Neural progenitor cell (in vitro differentiated cells): ENCODE data around the gene FAF1.

Experiments used
- CTCF ChIP-seq: fragments of 200-600 bp; sonication (generic); IDR thresholded peaks from 2 replicates; pipeline ENCODE4 v1.5.1; 2017; ENCODE audit warnings: antibody characterized with exemption, mild to moderate bottlenecking
- EZH2phosphoT487 ChIP-seq: fragments of 200-600 bp; sonication (generic); IDR thresholded peaks from 2 replicates; pipeline ENCODE4 v1.6.1; 2017; ENCODE audit warnings: antibody characterized with exemption

- TF ChIP-seq CTCF (no peak), EZH2phosphoT487 (no peak)
Measured at GRCh38 chr1:50973255-50973654, 13.2 kb upstream of the FAF1 start.
